SU-DHL-6 (cell line): ENCODE results near the gene AIP.

Experiments
- EZH2phosphoT487 ChIP-seq: fragments of 200-600 bp; sonication (generic), shearing (Covaris generic); conservative IDR thresholded peaks from 2 replicates; pipeline ENCODE4 v1.6.1; 2018; ENCODE audit warnings: mild to moderate bottlenecking, antibody characterized with exemption, low read length, moderate library complexity, mixed read lengths
- TF ChIP-seq, protein P1 (sequence below): fragments of 200-600 bp; sonication (generic); IDR thresholded peaks from one replicate; pipeline ENCODE4 v1.5.1; 2017; ENCODE audit warnings: antibody characterized with exemption, mild to moderate bottlenecking, low read length, moderate library complexity; ENCODE audit not compliant: insufficient read depth, poor library complexity, severe bottlenecking

DNA sequence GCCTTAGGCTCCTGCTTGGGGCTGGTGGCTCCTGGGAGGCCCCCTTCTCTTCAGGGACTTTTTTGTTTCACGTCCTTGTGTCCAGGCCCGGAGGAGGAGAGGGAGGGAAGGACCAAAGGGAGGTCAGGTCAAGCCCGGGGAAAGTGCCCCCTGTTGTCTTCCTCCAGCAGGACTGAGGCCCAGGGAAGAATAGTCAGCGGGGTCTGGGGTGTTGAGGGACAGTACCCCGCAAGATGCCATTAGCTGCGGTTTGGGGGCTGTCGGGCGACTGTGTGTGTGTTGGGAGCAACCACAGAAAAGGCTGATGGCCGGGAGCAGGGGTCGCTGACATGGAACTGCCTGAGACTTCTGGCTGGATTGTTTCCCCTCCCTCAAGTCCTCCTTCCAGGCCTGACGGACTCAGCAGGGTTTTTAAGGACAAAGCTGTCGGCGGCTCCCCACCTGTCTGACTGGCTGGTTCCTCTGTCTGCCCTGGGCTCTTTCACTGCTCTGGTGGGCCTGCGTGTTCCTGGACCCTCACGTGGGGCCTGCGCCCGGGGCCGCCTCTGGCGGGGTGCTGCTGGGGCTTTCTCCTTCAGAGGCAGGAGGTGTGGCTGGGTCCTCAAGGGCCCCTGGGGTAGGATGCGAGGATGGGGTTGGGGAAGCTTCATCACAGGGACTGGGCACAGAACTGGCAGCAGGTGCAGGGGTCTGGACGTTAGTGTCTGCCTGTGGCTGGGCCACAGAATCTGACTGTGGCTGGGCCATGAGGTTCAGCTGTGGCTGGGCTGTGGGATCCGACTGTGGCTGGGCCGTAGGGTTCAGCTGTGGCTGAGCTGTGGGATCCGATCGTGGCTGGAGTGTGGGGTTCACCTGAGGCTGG lies 31.8 kb upstream of the AIP start:
- TF ChIP-seq, protein P1, sequence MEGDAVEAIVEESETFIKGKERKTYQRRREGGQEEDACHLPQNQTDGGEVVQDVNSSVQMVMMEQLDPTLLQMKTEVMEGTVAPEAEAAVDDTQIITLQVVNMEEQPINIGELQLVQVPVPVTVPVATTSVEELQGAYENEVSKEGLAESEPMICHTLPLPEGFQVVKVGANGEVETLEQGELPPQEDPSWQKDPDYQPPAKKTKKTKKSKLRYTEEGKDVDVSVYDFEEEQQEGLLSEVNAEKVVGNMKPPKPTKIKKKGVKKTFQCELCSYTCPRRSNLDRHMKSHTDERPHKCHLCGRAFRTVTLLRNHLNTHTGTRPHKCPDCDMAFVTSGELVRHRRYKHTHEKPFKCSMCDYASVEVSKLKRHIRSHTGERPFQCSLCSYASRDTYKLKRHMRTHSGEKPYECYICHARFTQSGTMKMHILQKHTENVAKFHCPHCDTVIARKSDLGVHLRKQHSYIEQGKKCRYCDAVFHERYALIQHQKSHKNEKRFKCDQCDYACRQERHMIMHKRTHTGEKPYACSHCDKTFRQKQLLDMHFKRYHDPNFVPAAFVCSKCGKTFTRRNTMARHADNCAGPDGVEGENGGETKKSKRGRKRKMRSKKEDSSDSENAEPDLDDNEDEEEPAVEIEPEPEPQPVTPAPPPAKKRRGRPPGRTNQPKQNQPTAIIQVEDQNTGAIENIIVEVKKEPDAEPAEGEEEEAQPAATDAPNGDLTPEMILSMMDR = no peak
- no peak for TF ChIP-seq EZH2phosphoT487
